ENCODE measurements around the gene NAALADL2.
"Not testable (repeated sequence)": the region's sequence is repeated elsewhere in the genome, so short reads cannot be mapped to it uniquely, and the experiment has no call there.

NAALADL2 gene

DNA sequence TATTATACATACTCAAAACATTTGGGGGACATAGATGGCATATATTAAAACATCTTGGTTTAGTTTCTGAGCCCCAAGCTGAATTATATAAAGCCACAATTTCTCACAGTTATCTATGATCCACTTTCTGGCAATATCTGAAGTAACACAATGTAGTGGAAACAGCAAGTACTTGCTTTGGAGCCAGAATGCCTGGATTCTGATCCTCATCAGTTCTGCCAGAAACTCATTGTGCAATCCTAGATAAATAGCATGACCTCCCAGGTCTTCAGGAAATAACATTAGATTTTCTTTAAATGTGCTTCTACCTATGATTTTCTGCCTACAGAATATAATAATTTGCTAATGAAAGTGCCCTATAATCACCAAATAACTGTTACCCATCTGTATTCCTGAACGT is 544.9 kb downstream of the NAALADL2 start:
- Mint-ChIP-seq H3K4me1 (ENCODE audit: low read depth in 2 of 2) (no peaks in the 10 kb centered on the region), H3K9me3 (no peaks in the 10 kb centered on the region), H3K27me3 (no peaks in the 10 kb centered on the region), H3K27ac (no peak overlapping the region), H3K4me3 (no peak overlapping the region), H3K36me3 (ENCODE audit: insufficient read depth) (no peaks in the 10 kb centered on the region)
- ATAC-seq (replicated peaks) (no peak), DNase-seq (no peak)

DNA sequence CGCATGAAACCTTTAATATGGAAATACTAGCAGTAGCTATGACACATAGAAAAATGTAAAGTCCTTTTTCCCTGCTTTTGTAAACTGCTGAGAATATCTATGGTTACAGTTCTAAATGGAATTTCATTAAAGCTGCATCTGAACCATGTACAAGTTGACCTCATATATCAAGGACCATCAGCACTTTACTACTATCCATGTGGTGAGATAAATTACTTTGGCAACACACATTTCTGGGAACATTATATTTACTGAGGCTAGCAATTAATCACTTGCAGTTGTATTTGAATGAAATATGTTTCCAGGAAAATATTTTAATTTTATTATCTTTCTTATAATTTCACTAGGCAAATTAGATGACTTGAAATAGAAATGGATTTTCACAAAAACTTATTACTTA is 545.5 kb downstream of the NAALADL2 start:
- ATAC-seq (replicated peaks) (no peak), DNase-seq (no peak)
- Mint-ChIP-seq H3K4me1 (ENCODE audit: low read depth in 2 of 2) (no peaks in the 10 kb centered on the region), H3K36me3 (ENCODE audit: insufficient read depth) (no peaks in the 10 kb centered on the region), H3K4me3 (no peak overlapping the region), H3K27me3 (no peaks in the 10 kb centered on the region), H3K27ac (no peak overlapping the region), H3K9me3 (no peaks in the 10 kb centered on the region)

DNA sequence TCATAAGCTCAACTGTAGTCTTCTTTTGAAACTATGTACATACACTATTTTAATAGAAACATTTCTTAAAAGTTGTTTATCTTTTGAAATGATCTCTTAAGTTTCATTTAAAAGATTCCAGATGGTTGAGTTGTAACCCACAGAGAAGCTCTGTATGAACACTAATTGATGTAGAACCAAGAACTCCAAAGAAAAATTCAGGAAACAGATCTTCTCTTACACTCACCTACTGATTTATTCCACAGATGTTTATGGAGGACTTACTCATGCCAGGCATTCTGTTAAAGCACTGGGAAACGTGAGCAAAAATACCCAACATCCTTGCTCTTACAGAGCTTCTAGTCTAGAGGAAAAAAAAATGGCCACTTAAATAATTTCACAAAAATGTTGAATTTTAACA is 551.1 kb downstream of the NAALADL2 start:
- no peaks in the 10 kb centered on the region for H3K4me1 Mint-ChIP-seq (ENCODE audit: low read depth in 2 of 2)
- DNase-seq (no peak), ATAC-seq (replicated peaks) (no peak)
- peaks cover 7 to 11% of the 10 kb centered on the region in 2 donors for H3K9me3 Mint-ChIP-seq
- no peak overlapping the region for H3K4me3 Mint-ChIP-seq
- H3K27me3 Mint-ChIP-seq = no peaks in the 10 kb centered on the region
- no peaks in the 10 kb centered on the region for H3K36me3 Mint-ChIP-seq (ENCODE audit: insufficient read depth)
- H3K27ac Mint-ChIP-seq = no peak overlapping the region

DNA sequence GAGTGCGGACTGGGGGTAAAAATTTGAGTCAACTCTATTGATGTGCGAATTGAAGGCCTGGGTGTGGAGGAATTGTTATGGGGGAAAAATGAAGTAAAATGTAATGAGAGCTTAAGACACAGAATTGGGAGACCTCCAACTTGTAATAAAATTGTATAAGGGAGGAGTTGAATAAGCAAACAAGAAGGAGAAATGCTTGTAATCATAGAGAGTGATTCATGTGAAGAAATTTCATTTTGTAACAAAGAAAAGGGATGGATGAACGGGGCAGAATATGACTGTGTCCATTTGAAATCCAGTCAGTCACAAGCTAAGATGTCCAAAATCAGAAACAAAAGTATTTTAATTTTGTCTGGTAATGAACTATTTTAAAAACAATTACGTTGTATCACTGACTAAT is 552.3 kb downstream of the NAALADL2 start:
- ATAC-seq (replicated peaks) (no peak), DNase-seq (no peak)
- H3K27ac Mint-ChIP-seq = no peak overlapping the region
- H3K4me1 Mint-ChIP-seq (ENCODE audit: low read depth in 2 of 2) = no peaks in the 10 kb centered on the region
- no peaks in the 10 kb centered on the region for H3K27me3 Mint-ChIP-seq
- H3K36me3 Mint-ChIP-seq (ENCODE audit: insufficient read depth) = no peaks in the 10 kb centered on the region
- peaks cover 7 to 11% of the 10 kb centered on the region in 2 donors for H3K9me3 Mint-ChIP-seq
- no peak overlapping the region for H3K4me3 Mint-ChIP-seq

DNA sequence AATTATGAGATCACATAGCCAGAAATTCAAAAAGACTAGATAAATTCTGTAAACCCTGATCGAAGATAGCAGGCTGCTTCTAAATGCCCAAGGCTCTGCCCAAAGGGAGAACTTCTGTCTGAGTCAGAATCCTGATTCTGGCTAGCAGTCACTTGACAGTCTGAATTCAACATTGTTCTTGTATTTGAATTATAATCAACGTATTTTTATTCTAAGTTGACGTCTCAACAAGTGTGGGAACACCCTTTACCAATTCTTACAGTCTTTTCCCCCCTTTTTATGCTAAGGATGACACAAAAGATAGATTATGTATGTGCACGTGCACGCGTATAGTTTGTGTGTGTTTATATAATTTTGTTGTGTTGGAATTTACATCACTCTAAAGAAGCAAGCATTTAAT is 552.8 kb downstream of the NAALADL2 start:
- no peak overlapping the region for H3K4me3 Mint-ChIP-seq
- H3K27ac Mint-ChIP-seq = no peak overlapping the region
- peaks cover 7 to 11% of the 10 kb centered on the region in 2 donors for H3K9me3 Mint-ChIP-seq
- no peaks in the 10 kb centered on the region for H3K36me3 Mint-ChIP-seq (ENCODE audit: insufficient read depth)
- ATAC-seq (replicated peaks) (no peak), DNase-seq (no peak)
- no peaks in the 10 kb centered on the region for H3K4me1 Mint-ChIP-seq (ENCODE audit: low read depth in 2 of 2)
- no peaks in the 10 kb centered on the region for H3K27me3 Mint-ChIP-seq

DNA sequence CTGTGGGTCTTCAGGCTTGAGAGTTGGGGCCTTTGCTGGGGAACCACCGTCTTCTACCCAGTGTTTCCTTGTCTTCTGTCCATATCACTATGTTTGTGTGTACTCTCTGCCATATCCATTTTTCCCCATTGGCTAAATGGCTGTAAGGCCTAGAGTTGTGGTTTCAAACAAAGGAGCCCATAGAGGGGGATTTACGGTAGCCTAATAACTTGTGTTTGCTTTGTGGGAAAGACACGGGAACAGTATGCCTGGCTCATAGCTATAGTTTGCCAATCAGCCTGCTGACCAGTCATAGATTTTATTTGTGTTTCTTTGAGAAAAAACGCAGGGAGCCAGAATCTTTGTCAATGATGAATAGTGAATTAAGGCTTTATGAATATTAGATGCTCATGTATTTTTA is 554.8 kb downstream of the NAALADL2 start:
- DNase-seq = no peak
- Mint-ChIP-seq H3K27ac (no peak overlapping the region), H3K9me3 (peaks cover 8 to 11% of the 10 kb centered on the region in 2 donors), H3K27me3 (no peaks in the 10 kb centered on the region), H3K4me3 (no peak overlapping the region), H3K4me1 (ENCODE audit: low read depth in 2 of 2) (no peaks in the 10 kb centered on the region), H3K36me3 (ENCODE audit: insufficient read depth) (no peaks in the 10 kb centered on the region)
- no peak for ATAC-seq (replicated peaks)

DNA sequence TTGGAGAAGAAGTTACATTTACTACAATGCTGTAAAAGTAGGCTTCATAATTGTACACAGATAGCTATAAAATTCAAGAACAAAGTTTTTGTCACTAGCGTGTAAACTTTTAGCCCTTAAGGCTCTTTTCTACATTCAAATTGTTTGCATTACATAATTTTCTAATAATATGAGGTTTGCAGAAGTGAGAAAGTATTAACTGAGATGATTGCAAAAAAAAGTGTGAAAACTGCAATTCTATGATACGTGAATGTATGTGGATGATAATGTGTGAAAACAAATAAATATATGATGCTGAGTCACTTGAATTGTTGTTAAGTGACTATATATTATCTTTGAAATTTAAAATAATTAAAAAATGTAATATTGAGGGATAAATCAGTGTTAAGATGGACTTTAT is 557.5 kb downstream of the NAALADL2 start:
- Mint-ChIP-seq H3K4me3 (no peak overlapping the region), H3K27me3 (no peaks in the 10 kb centered on the region), H3K36me3 (ENCODE audit: insufficient read depth) (no peaks in the 10 kb centered on the region), H3K27ac (no peak overlapping the region), H3K4me1 (ENCODE audit: low read depth in 2 of 2) (no peaks in the 10 kb centered on the region), H3K9me3 (peaks cover 3 to 4% of the 10 kb centered on the region in 2 donors)
- no peak for DNase-seq
- ATAC-seq (replicated peaks) = no peak

DNA sequence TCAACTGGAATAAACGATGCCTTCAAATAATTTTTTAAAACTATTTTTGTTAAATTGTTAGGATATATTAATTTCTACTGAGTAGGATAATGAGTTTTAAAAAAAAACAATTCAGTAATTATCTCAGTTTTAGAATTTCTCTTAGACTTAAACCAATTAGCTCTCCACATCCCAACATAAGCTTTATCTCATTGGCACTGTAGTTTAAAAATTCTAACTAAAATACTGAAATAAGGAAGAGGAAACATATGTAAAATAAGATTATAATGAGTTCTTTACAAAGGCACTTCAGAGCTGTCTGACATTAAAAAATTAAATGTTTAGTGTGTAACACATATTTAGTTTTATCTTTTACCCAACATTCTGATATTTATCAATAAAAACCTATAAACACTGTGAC is 558.3 kb downstream of the NAALADL2 start:
- Mint-ChIP-seq H3K4me3 (no peak overlapping the region), H3K4me1 (ENCODE audit: low read depth in 2 of 2) (no peaks in the 10 kb centered on the region), H3K27ac (no peak overlapping the region), H3K36me3 (ENCODE audit: insufficient read depth) (no peaks in the 10 kb centered on the region), H3K27me3 (no peaks in the 10 kb centered on the region), H3K9me3 (peaks cover 5 to 8% of the 10 kb centered on the region in 2 donors)
- ATAC-seq (replicated peaks) = no peak
- no peak for DNase-seq

DNA sequence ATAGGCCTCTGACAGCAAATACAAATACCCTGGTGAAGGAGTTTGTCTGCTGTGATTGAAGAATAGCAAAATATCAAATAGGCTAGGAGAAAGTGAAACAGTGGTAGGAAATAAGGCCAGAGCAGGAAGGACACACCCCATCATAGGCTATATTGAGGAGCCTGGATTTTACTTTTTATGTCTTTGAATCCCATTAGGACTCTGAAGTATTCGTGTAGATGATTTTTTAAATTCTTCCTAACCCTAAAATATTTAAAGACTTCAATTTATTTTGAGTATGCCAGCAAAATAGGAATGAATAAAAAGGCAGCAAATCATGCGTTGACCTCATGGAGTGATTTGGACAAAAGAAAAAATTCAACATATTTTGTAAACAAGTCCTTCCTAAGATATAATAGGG is 562.8 kb downstream of the NAALADL2 start:
- Mint-ChIP-seq H3K27me3 (no peaks in the 10 kb centered on the region), H3K4me1 (ENCODE audit: low read depth in 2 of 2) (no peaks in the 10 kb centered on the region), H3K36me3 (ENCODE audit: insufficient read depth) (no peaks in the 10 kb centered on the region), H3K4me3 (no peak overlapping the region), H3K9me3 (peaks cover 5 to 8% of the 10 kb centered on the region in 2 donors), H3K27ac (no peak overlapping the region)
- no peak for DNase-seq
- no peak for ATAC-seq (replicated peaks)

DNA sequence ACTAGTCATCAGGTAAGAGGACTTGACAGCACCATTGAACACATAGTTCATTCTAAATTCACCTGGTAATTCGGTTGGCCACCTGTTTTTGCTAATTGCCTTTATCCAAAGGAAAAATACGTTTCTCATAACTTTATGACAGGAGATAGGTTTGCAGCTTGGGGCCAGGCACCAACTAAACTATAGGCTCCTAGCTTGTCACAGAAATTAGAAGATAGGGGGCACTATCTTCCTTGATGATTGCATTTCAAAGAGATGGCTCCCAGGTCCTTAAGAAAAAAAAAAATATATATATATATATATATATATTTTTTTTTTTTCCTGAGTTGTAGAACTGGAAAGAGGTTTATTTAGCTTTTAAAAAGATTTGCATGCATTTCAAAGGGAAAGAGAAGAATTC is 563.6 kb downstream of the NAALADL2 start:
- ATAC-seq (replicated peaks) (no peak), DNase-seq (no peak)
- Mint-ChIP-seq H3K27ac (no peak overlapping the region), H3K36me3 (ENCODE audit: insufficient read depth) (no peaks in the 10 kb centered on the region), H3K4me1 (ENCODE audit: low read depth in 2 of 2) (no peaks in the 10 kb centered on the region), H3K27me3 (no peaks in the 10 kb centered on the region), H3K4me3 (no peak overlapping the region), H3K9me3 (peaks cover 5 to 8% of the 10 kb centered on the region in 2 donors)

DNA sequence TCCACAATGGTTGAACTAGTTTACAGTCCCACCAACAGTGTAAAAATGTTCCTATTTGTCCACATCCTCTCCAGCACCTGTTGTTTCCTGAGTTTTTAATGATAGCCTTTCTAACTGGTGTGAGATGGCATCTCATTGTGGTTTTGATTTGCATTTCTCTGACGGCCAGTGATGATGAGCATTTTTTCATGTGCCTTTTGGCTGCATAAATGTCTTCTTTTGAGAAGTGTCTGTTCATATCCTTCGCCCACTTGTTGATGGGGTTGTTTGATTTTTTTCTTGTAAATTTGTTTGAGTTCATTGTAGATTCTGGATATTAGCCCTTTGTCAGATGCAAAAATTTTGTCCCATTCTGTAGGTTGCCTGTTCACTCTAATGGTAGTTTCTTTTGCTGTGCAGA is 564.7 kb downstream of the NAALADL2 start:
- ATAC-seq (replicated peaks); DNase-seq; H3K4me1 Mint-ChIP-seq (ENCODE audit: low read depth in 2 of 2); H3K4me3 Mint-ChIP-seq; H3K27ac Mint-ChIP-seq; H3K36me3 Mint-ChIP-seq (ENCODE audit: insufficient read depth); H3K27me3 Mint-ChIP-seq; H3K9me3 Mint-ChIP-seq: not testable (repeated sequence)

DNA sequence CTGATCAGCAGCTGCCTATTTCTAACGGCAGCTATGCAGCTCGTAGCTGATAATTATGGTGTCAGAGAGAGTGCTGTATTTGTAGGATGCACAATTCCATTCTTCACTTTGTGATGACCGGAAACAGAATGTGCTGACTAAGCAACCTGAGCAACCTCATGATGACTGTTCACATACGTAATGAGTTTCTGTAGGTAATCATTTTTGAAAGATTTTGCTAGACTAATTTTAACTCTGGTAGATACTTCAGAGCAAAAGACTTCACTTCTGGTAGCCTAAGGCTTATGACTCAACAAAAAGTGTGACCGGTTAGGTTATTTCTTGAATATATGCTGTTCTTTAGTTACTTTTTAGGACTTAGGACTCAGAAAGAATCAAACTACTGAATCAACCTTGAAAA is 567.7 kb downstream of the NAALADL2 start:
- no peaks in the 10 kb centered on the region for H3K4me1 Mint-ChIP-seq (ENCODE audit: low read depth in 2 of 2)
- H3K36me3 Mint-ChIP-seq (ENCODE audit: insufficient read depth) = no peaks in the 10 kb centered on the region
- no peak overlapping the region for H3K4me3 Mint-ChIP-seq
- DNase-seq (no peak), ATAC-seq (replicated peaks) (no peak)
- no peaks in the 10 kb centered on the region for H3K27me3 Mint-ChIP-seq
- no peak overlapping the region for H3K27ac Mint-ChIP-seq
- H3K9me3 Mint-ChIP-seq = peaks cover under 1 to 3% of the 10 kb centered on the region in 2 donors

DNA sequence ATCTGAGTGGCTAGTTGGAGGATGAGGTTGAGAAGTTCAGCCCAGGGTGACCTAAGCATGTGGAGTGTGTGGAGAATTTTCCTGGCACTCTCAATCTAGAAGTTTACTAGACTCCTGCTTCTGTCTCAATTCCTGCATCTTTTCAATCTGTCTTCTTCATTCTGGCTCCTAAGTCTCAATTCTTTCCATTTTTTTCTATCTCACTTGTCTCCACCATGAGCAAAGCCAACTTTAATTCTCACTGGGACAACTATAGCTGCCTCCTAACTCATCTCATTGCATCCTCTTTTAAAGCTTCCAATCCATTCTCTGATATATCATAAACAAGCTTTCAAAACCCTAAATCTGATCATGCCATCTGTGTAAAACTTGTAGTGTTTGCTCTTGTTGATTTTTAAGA is 569.3 kb downstream of the NAALADL2 start:
- peaks cover 0 to 4% of the 10 kb centered on the region in 2 donors for H3K9me3 Mint-ChIP-seq
- no peaks in the 10 kb centered on the region for H3K36me3 Mint-ChIP-seq (ENCODE audit: insufficient read depth)
- no peaks in the 10 kb centered on the region for H3K27me3 Mint-ChIP-seq
- DNase-seq (no peak), ATAC-seq (replicated peaks) (no peak)
- H3K27ac Mint-ChIP-seq = no peak overlapping the region
- no peak overlapping the region for H3K4me3 Mint-ChIP-seq
- H3K4me1 Mint-ChIP-seq (ENCODE audit: low read depth in 2 of 2) = no peaks in the 10 kb centered on the region

DNA sequence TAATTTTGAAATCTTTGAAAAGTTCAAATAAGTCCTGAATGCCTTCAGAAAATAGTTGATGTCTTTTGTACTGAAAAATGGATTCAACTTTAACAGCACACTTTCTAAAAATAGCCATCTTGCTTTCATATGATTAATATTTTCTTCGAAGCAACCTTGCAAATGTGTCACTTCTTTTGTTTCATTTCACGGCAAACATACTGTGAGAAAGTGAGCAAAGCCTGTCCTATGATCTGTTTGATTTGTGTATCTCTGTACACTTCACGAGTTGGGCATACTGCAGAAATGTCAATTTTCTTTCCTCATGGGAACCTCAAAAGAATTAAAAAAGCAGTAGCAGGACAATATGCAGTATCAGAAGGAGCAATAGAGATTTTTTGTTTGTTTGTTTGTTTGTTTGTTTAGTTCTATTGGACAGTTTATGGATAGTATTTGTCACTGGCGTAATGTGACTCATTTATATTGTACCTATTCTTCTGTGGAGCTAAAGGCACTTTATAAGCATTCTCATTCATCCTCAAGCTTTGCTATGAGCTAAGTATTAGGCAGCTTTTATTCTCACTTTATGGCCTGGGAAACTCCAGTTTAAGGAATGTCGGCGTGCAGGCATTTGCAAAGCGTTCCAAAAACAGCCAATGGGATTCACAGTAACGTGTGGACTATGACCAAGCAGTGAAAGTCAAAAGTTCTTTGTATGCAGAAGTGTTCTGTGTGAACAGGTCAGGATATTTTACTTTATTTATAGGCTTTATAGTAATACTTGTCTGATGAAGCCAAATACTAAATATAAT is 572.0 kb downstream of the NAALADL2 start:
- no peak for ATAC-seq (replicated peaks)
- Mint-ChIP-seq H3K36me3 (ENCODE audit: insufficient read depth) (no peaks in the 10 kb centered on the region), H3K4me1 (ENCODE audit: low read depth in 2 of 2) (no peaks in the 10 kb centered on the region), H3K9me3 (peaks cover 0 to 4% of the 10 kb centered on the region in 2 donors), H3K4me3 (no peak overlapping the region), H3K27ac (no peak overlapping the region), H3K27me3 (no peaks in the 10 kb centered on the region)
- DNase-seq = no peak
